HG03025 (cell line): Measurements from ENCODE around the gene ANK2.
"Not testable (repeated sequence)": the region's sequence is repeated elsewhere in the genome, so short reads cannot be mapped to it uniquely, and the experiment has no call there.

ENCODE experiments used
- ATAC-seq: cut with Tn5 transposase; IDR thresholded peaks from one replicate; pipeline ENCODE4 v1.9.1; 2021; ENCODE audit warnings: mild to moderate bottlenecking, moderate library complexity; ENCODE audit not compliant: unreplicated experiment, low FRiP score

The ANK2 gene

GRCh38 chr4:113183032-113183605, 133.7 kb downstream of the ANK2 start:
- ATAC-seq = no peak

GRCh38 chr4:113186220-113186619, 136.8 kb downstream of the ANK2 start:
- ATAC-seq = not testable (repeated sequence)

- no peak for ATAC-seq
Measured at GRCh38 chr4:113186913-113187312, 137.5 kb downstream of the ANK2 start.

- ATAC-seq = no peak
Measured at GRCh38 chr4:113187358-113187757, 137.9 kb downstream of the ANK2 start.

GRCh38 chr4:113189546-113189945, 140.1 kb downstream of the ANK2 start:
- no peak for ATAC-seq

- peak; percentile 86 for ATAC-seq
Measured at GRCh38 chr4:113209153-113209552, 159.7 kb downstream of the ANK2 start.

- no peak for ATAC-seq
Measured at GRCh38 chr4:113209652-113210320, 160.3 kb downstream of the ANK2 start.

GRCh38 chr4:113212613-113213012, 163.2 kb downstream of the ANK2 start:
- no peak for ATAC-seq

- ATAC-seq = no peak
Measured at GRCh38 chr4:113221990-113222389, 172.5 kb downstream of the ANK2 start.

- ATAC-seq = no peak
Measured at GRCh38 chr4:113222471-113222870, 173.0 kb downstream of the ANK2 start.

- no peak for ATAC-seq
Measured at GRCh38 chr4:113223001-113223400, 173.5 kb downstream of the ANK2 start.

GRCh38 chr4:113232194-113232593, 182.7 kb downstream of the ANK2 start:
- ATAC-seq = no peak

- no peak for ATAC-seq
Measured at GRCh38 chr4:113236916-113237315, 187.5 kb downstream of the ANK2 start.

GRCh38 chr4:113243312-113243711, 193.9 kb downstream of the ANK2 start:
- no peak for ATAC-seq

- ATAC-seq = not testable (repeated sequence)
Measured at GRCh38 chr4:113244747-113245146, 195.3 kb downstream of the ANK2 start.

- ATAC-seq = no peak
Measured at GRCh38 chr4:113248320-113248719, 198.9 kb downstream of the ANK2 start.

- no peak for ATAC-seq
Measured at GRCh38 chr4:113255628-113256027, 206.2 kb downstream of the ANK2 start.

GRCh38 chr4:113256946-113257345, 207.5 kb downstream of the ANK2 start:
- ATAC-seq = no peak

GRCh38 chr4:113260688-113261087, 211.2 kb downstream of the ANK2 start:
- no peak for ATAC-seq

- ATAC-seq = no peak
Measured at GRCh38 chr4:113263274-113263673, 213.8 kb downstream of the ANK2 start.

- no peak for ATAC-seq
Measured at GRCh38 chr4:113270520-113271319, 221.3 kb downstream of the ANK2 start.

- ATAC-seq = no peak
Measured at GRCh38 chr4:113272523-113272922, 223.1 kb downstream of the ANK2 start.
